ENCODE results near the gene SNX9. TPM values are rescaled to one million over a fixed set of nuclear protein-coding genes. Genes with fewer than 3 reads are reported as not detected.

Gene SNX9
- total RNA-seq, 1 donor from 2014 or later, result 36.0 TPM

- TF ChIP-seq, protein P1, sequence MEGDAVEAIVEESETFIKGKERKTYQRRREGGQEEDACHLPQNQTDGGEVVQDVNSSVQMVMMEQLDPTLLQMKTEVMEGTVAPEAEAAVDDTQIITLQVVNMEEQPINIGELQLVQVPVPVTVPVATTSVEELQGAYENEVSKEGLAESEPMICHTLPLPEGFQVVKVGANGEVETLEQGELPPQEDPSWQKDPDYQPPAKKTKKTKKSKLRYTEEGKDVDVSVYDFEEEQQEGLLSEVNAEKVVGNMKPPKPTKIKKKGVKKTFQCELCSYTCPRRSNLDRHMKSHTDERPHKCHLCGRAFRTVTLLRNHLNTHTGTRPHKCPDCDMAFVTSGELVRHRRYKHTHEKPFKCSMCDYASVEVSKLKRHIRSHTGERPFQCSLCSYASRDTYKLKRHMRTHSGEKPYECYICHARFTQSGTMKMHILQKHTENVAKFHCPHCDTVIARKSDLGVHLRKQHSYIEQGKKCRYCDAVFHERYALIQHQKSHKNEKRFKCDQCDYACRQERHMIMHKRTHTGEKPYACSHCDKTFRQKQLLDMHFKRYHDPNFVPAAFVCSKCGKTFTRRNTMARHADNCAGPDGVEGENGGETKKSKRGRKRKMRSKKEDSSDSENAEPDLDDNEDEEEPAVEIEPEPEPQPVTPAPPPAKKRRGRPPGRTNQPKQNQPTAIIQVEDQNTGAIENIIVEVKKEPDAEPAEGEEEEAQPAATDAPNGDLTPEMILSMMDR (IDR thresholded peaks at IDR 0.05; ENCODE audit: insufficient read depth, low read depth, low read length), result no peak
- no peak for TF ChIP-seq EZH2 (IDR thresholded peaks at IDR 0.05; ENCODE audit: insufficient read depth, low read length)
- peaks cover 66% of the 10 kb centered on the region for H4K20me1 ChIP-seq (ENCODE audit: insufficient read depth, low read length)
- peak overlapping the region; percentile 88 for H3K4me2 ChIP-seq (ENCODE audit: low read length)
- H2AFZ ChIP-seq (ENCODE audit: low read depth, low read length), result no peak overlapping the region
- no peak overlapping the region for H3K4me3 Mint-ChIP-seq (ENCODE audit: unreplicated experiment)
- H3K9me3 ChIP-seq (ENCODE audit: insufficient read depth, low read depth, low read length), result no peaks in the 10 kb centered on the region
- no peaks in the 10 kb centered on the region for H3K27me3 Mint-ChIP-seq (ENCODE audit: low read depth, unreplicated experiment)
- H3K9ac ChIP-seq (ENCODE audit: low read length), result peak overlapping the region; percentile 86
- peak overlapping the region; percentile 86 for H3K4me3 ChIP-seq (ENCODE audit: insufficient read depth, low read depth, low read length)
- peak overlapping the region; percentile 55 for H3K27ac ChIP-seq (ENCODE audit: low read depth, low read length)
- no peak for DNase-seq (ENCODE audit: low read depth)
- peaks cover 85% of the 10 kb centered on the region for H3K79me2 ChIP-seq (ENCODE audit: insufficient read depth, low read length)
- H3K4me1 Mint-ChIP-seq (ENCODE audit: low read depth, unreplicated experiment), result peaks cover 28% of the 10 kb centered on the region
- no peaks in the 10 kb centered on the region for H3K27me3 ChIP-seq (ENCODE audit: insufficient read depth, low read length)
- no peak for FAIRE-seq
- peaks cover 57% of the 10 kb centered on the region for H3K4me1 ChIP-seq (ENCODE audit: insufficient read depth, low read length)
- H3K36me3 Mint-ChIP-seq (ENCODE audit: low read depth, unreplicated experiment), result peaks cover 1% of the 10 kb centered on the region
- no peaks in the 10 kb centered on the region for H3K36me3 ChIP-seq (ENCODE audit: insufficient read depth, low read length)
- H3K9me3 Mint-ChIP-seq (ENCODE audit: unreplicated experiment), result no peaks in the 10 kb centered on the region
- peak overlapping the region; percentile 41 for H3K27ac Mint-ChIP-seq (ENCODE audit: unreplicated experiment)
Observed at GRCh38 chr6:157985378-157986155, 162.5 kb downstream of the SNX9 start.

DNA sequence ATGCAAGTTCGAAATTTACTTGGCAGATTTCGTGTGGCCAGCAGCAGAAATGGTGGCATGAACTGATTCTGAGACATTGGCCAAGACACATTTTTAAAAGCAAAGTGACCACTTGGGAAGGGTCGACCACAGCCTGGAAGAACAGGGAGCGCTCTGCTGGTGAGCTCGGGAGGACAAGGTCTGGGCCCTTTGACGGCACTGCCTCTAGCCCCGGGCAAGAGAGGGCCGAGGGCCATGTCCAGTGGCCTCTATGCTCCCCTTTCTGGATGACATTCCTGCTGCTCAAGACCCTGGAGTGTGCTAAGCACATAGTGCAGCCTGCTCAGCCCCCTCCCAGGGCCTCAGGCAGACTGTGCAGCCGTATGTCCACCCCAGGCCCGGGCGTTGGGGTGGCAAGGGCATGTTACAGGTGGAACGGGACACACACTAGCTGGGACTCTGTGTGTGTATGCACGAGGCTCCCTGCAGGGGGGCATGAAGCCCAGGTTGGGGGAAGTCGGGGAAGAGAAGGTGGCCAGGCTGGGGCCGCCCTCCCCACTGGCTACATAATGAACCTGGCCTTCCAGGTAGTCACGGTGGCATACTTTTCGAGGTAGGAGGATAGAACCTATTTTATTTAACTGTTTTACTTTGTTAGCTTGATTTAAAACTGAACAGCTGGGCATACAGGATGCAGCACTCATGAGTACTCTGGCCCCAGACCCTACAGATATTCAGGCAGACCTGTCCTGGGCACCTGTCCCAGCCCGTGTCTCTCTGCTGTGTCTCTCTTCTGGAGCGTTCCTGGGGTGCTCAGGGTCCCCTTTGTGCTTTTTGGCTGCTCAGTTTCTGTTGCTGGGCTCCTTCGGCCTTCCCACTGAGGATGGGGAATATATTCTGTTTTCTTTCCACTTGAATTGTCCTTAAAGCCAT lies 165.0 kb downstream of the SNX9 start:
- Mint-ChIP-seq H3K36me3 (ENCODE audit: low read depth, unreplicated experiment) (peaks cover 1% of the 10 kb centered on the region), H3K9me3 (ENCODE audit: unreplicated experiment) (no peaks in the 10 kb centered on the region), H3K27me3 (ENCODE audit: low read depth, unreplicated experiment) (no peaks in the 10 kb centered on the region), H3K4me3 (ENCODE audit: unreplicated experiment) (no peak overlapping the region), H3K27ac (ENCODE audit: unreplicated experiment) (no peak overlapping the region), H3K4me1 (ENCODE audit: low read depth, unreplicated experiment) (peaks cover 30% of the 10 kb centered on the region)
- no peaks in the 10 kb centered on the region for H3K36me3 ChIP-seq (ENCODE audit: insufficient read depth, low read length)
- H3K4me1 ChIP-seq (ENCODE audit: insufficient read depth, low read length), result peaks cover 56% of the 10 kb centered on the region
- TF ChIP-seq, protein P1 (IDR thresholded peaks at IDR 0.05; ENCODE audit: insufficient read depth, low read depth, low read length), result no peak
- TF ChIP-seq EZH2 (IDR thresholded peaks at IDR 0.05; ENCODE audit: insufficient read depth, low read length), result no peak
- H2AFZ ChIP-seq (ENCODE audit: low read depth, low read length), result no peak overlapping the region
- H3K9ac ChIP-seq (ENCODE audit: low read length), result peak overlapping the region; percentile 8
- no peak overlapping the region for H3K4me3 ChIP-seq (ENCODE audit: insufficient read depth, low read depth, low read length)
- H3K4me2 ChIP-seq (ENCODE audit: low read length), result no peak overlapping the region
- peaks cover 79% of the 10 kb centered on the region for H4K20me1 ChIP-seq (ENCODE audit: insufficient read depth, low read length)
- peaks cover 100% of the 10 kb centered on the region for H3K79me2 ChIP-seq (ENCODE audit: insufficient read depth, low read length)
- no peaks in the 10 kb centered on the region for H3K27me3 ChIP-seq (ENCODE audit: insufficient read depth, low read length)
- H3K9me3 ChIP-seq (ENCODE audit: insufficient read depth, low read depth, low read length), result no peaks in the 10 kb centered on the region
- no peak overlapping the region for H3K27ac ChIP-seq (ENCODE audit: low read depth, low read length)
- FAIRE-seq (no peak), DNase-seq (ENCODE audit: low read depth) (no peak)
